Activated CD8-positive, alpha-beta memory T cell treated with anti-CD3 and anti-CD28 coated beads, Interleukin-2, amount 50 U/mL, for 24 hours (primary cell): ENCODE data around the gene AKTIP.
"Not testable (repeated sequence)": the region's sequence is repeated elsewhere in the genome, so short reads cannot be mapped to it uniquely, and the experiment has no call there.

Experiments used
- DNase-seq: peaks from one replicate; pipeline ENCODE4 v3.0.0-alpha.2; 2020; ENCODE audit errors: extremely low read depth

AKTIP gene

DNA sequence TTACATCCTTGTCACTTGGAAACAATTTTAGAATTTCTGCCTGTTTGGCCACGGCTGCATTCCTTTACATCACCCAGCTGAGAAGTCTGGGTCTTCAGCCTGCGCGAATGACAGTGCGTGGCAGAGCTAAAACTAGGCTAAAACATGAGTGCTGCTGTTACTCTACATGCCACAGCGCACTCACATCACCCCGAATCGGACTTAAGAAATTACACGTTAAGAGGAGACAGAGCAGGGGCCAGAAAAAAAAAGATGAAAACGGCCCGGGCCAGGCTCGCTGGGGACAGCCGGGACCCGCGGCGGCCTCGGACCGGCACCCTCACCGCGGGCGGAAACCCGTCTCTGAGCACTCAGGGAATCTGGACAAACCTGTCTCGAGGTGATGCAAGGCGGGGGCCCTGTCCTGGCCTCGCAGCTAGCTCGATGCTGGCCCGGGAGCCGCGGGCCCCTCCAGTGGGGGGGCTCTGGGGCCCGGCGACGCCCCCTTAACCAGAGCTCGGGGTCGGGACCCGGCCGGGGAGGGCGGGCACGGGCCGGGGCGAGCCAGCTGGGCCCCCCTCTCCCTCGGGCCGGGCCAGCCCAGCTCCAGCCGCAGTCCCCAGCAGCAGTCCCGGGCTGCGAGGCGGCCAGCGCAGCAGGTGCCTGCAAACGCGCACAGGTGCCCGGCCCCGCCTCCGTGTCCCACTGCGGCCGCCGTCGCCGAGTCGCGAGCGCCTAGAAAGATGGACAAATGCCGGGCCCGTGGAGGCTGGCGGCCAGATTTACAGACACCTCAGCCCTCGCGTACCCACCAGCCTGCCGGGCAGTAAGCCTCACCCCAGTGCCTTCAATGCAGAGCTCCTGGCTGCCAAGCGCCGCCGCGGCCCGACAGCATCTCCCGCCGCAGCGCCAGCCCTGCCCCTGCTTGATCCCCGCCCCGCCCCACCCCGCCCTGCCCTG is at the start of gene AKTIP:
AKTIP (minus strand) TSS at position 879 of the 939 bp plus-strand sequence. CDS start 2,950 bp downstream, outside the sequence.
- DNase-seq = no peak

GRCh38 chr16:53549970-53550690 is 47.1 kb upstream of the AKTIP start:
- DNase-seq = peak; percentile 19

GRCh38 chr16:53546988-53547391 is 44.0 kb upstream of the AKTIP start:
- DNase-seq = no peak

- DNase-seq = no peak
Measured at GRCh38 chr16:53545433-53545832, 42.4 kb upstream of the AKTIP start.

DNA sequence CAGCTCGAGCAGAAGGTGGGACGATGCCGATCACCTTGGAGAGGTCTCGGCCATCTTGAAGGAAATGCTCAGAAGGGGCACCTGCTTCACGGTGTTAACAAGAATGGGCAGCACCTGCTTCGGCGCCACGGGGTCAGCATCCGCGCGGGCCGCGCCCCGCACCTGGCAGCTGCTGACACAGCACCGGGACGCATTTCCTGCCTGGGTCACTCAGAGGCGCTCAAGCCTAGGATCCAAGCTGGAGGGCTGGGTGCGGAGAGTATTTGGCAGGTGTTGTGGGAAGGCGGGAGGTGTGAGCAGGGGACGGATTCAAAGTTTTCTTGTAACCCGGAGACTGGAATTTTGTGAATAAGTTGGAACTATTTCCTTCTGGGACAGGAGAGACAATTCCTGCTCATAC is 39.3 kb upstream of the AKTIP start:
- no peak for DNase-seq

GRCh38 chr16:53541326-53541725 is 38.3 kb upstream of the AKTIP start:
- DNase-seq = no peak

DNA sequence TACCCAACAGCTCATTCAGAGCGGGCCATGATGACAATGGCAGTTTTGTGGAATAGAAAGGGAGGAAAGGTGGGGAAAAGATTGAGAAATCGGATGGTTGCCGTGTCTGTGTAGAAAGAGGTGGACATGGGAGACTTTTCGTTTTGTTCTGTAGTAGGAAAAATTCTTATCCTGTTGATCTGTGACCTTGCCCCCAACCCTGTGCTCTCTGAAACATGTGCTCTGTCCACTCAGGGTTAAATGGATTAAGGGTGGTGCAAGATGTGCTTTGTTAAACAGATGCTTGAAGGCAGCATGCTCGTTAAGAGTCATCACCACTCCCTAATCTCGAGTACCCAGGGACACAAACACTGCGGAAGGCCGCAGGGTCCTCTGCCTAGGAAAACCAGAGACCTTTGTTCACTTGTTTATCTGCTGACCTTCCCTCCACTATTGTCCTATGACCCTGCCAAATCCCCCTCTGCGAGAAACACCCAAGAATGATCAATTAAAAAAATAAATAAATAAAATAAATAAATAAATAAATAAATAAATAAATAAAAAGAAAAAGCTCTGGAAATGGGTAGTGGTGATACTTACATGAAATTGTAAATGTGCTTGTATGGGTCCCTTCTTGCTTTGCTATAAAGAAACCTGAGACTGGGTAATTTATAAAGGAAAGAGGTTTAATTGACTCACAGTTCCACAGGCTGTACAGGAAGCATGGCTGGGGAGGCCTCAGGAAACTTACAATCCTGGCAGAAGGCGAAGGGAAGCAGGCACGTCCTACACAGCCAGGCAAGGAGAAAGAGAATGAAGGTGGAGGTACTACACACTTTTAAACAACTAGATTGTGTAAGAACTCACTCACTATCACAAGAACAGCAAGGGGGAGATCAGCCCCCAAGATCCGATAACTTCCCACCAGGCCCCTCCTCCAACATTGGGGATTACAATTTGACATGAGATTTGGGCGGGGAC is 37.0 kb upstream of the AKTIP start:
- DNase-seq = not testable (repeated sequence)

GRCh38 chr16:53539346-53539745 is 36.3 kb upstream of the AKTIP start:
- DNase-seq = not testable (repeated sequence)

DNA sequence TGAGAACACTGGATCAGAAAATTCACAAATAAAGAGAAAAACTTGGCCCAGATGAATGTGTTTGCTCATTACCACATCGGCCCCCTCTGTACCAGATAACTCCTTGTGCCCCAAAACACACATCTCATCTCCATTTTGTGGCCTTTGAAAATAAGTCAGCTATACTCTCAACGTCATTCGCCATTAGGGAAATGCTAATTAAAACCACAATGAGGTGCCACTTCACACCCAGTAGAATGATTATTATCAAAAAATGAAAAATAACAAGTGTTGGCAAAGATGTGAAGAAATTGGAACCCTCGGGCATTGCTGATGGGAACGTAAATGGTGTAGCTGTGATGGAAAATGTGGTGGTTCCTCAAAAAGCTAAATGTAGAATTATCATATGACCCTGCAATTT is 34.6 kb upstream of the AKTIP start:
- no peak for DNase-seq

DNA sequence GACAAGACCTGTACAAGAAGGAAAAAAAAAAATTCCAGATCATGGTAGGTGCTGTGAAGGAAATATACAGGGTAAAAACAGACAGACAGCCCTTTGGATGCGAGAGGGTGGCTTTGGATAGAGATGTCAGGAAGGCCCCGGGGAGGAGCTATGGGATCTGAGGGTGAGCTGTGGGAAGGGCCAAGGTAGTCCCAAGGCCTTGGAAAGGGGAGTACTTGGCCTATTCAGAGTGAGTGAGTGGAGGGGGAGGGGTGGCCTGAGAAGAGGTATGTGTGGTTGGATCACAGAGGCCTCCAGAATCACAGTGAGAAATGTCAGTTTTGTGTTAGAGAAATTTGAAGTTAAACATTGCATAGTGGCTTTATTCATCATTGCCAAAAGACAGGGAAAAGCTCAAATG is 31.2 kb upstream of the AKTIP start:
- DNase-seq = no peak

DNA sequence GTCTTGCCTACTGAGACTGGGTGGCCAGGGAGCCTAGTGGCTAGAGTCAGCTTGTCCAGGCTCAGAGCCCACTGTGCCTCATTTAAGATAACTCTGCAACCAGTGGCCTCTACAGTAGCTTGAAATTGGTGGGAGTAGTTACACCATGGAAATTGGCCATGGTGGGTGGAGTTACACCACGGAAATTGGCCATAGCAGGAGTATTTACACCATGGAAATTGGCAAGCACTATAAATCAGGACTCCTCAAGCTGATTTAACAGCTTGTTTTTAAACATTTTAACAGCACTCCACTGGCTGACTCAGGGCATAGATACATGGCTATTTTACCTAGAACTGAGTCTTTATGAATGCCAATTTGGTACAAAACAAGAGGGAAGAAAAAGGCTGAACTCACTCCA is 27.7 kb upstream of the AKTIP start:
- no peak for DNase-seq

GRCh38 chr16:53530046-53530445 is 27.0 kb upstream of the AKTIP start:
- DNase-seq = no peak

DNA sequence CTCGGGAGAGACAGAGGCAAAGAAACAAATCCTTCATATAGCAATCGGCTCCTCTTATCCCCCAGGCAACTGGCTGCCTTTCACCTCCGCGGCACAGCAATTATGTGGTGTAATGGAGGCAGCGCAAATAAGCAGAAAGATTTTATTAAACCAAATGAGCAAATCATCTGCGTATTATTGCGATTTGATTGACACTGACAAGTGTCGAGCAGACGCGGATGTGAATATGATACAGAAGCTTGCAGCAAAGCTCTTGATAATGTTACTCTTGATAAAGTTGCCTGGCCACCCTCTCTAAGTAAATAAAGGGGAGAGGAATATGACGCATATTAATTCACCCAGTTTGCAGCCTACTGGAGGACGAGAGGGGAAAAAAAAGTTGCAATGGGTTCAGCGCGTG is 26.5 kb upstream of the AKTIP start:
- DNase-seq = no peak

DNA sequence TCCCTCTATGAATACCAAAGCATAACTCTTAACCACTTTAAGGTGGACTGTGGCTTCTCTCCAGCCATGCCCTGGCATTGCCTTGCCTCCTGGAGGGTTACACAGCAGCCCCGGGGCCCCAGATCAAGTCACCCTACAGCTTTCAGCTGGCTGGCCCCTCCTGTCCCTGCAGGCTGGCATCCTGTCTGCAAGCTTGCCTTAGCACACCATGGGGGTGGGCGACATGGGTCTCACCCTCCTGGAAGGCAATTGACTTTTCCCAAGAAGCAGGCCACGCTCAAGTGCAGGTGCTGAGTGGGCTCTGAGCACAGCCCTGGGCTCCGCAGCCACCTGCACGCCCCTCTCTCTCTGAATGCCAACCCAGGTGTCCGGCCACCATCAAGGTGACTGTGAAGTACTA is 25.8 kb upstream of the AKTIP start:
- DNase-seq = no peak

- DNase-seq = no peak
Measured at GRCh38 chr16:53523971-53524548, 21.1 kb upstream of the AKTIP start.

- no peak for DNase-seq
Measured at GRCh38 chr16:53523126-53523804, 20.3 kb upstream of the AKTIP start.

DNA sequence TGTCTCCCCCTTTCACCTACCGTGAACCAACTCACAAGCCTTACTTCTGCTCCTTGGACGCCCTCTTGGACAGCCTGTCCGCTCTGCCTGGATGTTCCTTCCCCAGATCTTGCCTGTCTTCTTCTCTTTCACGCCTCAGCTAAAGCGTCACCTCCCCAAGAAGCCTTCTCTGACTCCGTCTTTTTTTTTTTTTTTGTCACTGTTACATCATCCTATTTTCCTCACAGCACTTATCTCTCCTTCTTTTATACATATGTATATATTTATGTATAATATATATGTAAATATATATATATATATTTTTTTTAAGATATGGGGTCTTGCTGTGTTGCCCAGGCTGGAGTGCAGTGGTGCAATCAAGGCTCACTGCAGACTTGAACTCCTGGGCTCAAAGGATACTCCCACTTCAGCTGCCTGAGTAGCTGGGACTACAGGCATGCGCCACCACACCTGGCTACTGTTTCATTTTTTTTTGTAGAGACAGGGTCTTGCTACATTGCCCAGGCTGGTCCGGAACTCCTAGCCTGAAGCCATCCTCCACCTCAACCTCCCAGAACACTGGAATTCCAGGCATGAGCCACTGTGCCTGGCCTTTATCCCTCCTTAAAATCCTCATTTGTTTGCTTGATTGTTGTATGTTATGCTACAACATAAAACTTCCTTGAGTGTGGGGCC is 16.5 kb upstream of the AKTIP start:
- no peak for DNase-seq

DNA sequence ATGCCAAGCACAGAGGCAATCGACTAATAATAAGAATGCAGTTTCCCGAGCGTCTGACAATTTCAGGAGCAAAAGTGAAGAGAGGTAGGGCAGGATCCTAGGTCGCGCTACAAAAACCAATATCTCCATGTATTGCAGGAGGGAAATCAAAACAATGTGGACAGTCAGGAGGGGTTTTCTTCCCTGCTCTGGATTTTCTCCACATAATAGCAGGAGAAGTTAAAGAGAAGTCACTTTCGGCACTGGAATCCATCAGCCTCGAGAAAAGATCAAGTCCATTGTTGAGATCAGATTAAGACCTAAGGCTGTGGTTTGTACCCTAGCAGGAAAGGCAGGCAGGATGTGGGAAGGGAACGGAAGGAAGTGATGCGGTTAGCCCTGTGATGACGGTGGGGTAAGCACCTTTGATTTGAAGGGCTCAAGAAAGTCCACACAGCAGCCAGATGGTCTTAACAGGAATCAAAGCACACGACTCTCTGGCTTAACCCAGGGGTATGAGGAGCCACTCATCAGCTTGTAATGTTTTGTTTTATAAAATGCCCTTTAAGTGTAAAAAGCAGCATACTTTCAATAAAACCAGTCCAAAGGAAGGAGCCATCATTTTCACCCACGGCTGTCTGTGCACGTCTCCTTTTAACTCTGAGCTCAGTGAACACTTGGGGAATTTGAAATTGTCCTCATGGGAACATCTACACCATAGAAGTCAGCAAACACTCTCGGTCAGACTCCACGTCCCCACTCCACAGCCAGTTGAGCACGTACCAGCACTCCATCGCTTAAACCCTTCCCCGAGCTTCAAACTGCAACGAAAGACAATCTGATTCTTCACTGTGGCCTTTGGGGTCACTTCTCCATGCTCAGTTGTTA is 15.8 kb upstream of the AKTIP start:
- peak; percentile 57 for DNase-seq

GRCh38 chr16:53517851-53518250 is 14.8 kb upstream of the AKTIP start:
- DNase-seq = no peak
